ENCODE data around the gene TUBG2. TPM values are rescaled to one million over a fixed set of nuclear protein-coding genes. Genes with fewer than 3 reads are reported as not detected.

The TUBG2 gene
- total and polyA plus RNA-seq, 2 of the 8 experiments (the other 6 are each of a cell fraction or from before 2014, with no cell fraction given): 14.8 to 16.6 TPM

DNA sequence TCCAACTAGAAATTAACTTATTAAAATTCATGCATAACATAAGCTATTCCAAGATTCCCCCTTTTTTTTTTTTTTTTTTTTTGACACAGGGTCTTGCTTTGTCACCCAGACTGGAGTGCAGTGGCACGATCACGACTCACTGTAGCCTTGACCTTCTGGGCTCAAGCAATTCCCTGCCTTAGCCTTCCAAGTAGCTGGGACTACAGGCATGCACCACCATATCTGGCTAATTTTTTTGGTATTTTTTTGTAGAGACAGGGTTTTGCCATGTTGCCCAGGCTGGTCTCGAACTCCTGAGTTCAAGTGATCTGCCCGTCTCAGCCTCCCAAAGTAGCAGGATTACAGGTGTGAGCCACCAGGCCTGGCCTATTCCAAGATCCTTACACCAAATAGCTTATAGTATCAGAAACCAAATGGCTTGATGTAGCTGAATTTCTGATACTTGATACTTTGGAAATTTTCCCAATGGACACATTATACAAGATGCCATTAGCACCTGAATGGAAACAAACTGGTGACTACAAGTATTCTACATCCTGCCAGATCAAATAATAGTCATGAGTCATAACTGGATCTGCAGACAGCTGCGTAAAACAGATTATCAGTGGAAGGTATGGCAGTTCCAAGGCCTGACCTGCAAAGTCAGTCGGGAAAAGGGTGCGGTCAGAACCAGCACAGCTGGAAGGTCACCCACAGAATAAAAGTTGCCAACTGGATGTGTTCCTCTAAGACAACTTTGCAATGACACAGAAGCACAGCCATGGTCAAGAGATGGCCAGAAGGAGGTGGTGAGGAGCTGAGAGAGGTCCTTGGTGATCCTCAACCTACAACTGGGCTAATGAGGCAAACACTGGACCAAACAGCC is 35.1 kb upstream of the TUBG2 start:
- Histone ChIP-seq H3K18ac (ENCODE audit: extremely low read depth, low read length) (no peak overlapping the region), H3K4me1 (replicated peaks in 1 of 4; ENCODE audit: control insufficient read depth in 3 of 4, insufficient read depth in 4 of 4, low read length in 3 of 4) (peaks cover 0 to under 1% (median 0%) of the 10 kb centered on the region in 4 experiments; a peak in 1 of 7 replicates), H3K23ac (ENCODE audit: insufficient read length) (no peak overlapping the region), H2BK120ac (replicated peaks; ENCODE audit: low read depth, low read length) (no peak overlapping the region), H2BK15ac (ENCODE audit: low read length) (no peak overlapping the region), H3K4me3 (ENCODE audit: extremely low read depth in 1 of 4, insufficient read depth in 2 of 4, low read depth in 3 of 4, low read length in 4 of 4) (no peak overlapping the region), H3K4me2 (ENCODE audit: insufficient read depth in 1 of 2, low read depth in 2 of 2, low read length in 2 of 2) (no peak overlapping the region), H2AFZ (ENCODE audit: low read length) (no peak overlapping the region), H2AK5ac (ENCODE audit: low read depth, low read length) (no peak overlapping the region), H3K79me2 (ENCODE audit: control insufficient read depth in 1 of 2, insufficient read depth in 2 of 2, low read length in 2 of 2) (no peaks in the 10 kb centered on the region), H3K79me1 (ENCODE audit: low read depth, low read length) (no peaks in the 10 kb centered on the region), H3K4ac (replicated peaks; ENCODE audit: insufficient read length, low read depth, low read length) (no peak overlapping the region), H4K8ac (ENCODE audit: extremely low read depth, insufficient read depth, low read length) (no peak overlapping the region), H3K14ac (ENCODE audit: insufficient read length) (no peak overlapping the region), H2BK12ac (ENCODE audit: low read depth, low read length) (no peak overlapping the region), H4K20me1 (replicated peaks in 1 of 2; ENCODE audit: control insufficient read depth in 1 of 2, insufficient read depth in 2 of 2, low read length in 2 of 2) (no peaks in the 10 kb centered on the region), H4K5ac (ENCODE audit: insufficient read length, low read depth, low read length) (no peak overlapping the region), H3K9me3 (ENCODE audit: insufficient read depth in 2 of 2, low read depth in 1 of 2, low read length in 1 of 2) (no peaks in the 10 kb centered on the region), H3K23me2 (ENCODE audit: low read depth, low read length) (no peaks in the 10 kb centered on the region), H2BK20ac (ENCODE audit: low read length) (0 out of 2 replicates have a peak overlapping the region, but pooled peaks have one; percentile 32), H3K36me3 (ENCODE audit: control insufficient read depth in 2 of 4, insufficient read depth in 4 of 4, low read length in 3 of 4) (no peaks in the 10 kb centered on the region), H3K56ac (replicated peaks; ENCODE audit: insufficient read length, low read depth, low read length) (no peak overlapping the region), H3K27ac (ENCODE audit: low read depth, low read length) (no peak overlapping the region), H3K9ac (replicated peaks in 1 of 4; ENCODE audit: extremely low read depth in 1 of 4, low read depth in 3 of 4, low read length in 3 of 4) (no peak overlapping the region), H2BK5ac (ENCODE audit: low read depth, low read length) (no peak overlapping the region), H3K27me3 (replicated peaks in 1 of 4; ENCODE audit: control insufficient read depth in 3 of 4, extremely low read depth in 1 of 4, insufficient read depth in 3 of 4, low read length in 3 of 4) (no peaks in the 10 kb centered on the region), H4K91ac (replicated peaks; ENCODE audit: insufficient read length, low read length) (no peak overlapping the region)
- ChIA-PET POLR2A (ENCODE audit: partially characterized antibody) (interaction anchor here (1.3 kb wide), 1 partner anchor 22 kb away, joined by 4 read pairs; no protein-coding TSS in a partner anchor), CTCF (ENCODE audit: partially characterized antibody) (interaction anchor here (0.6 to 1.5 kb wide), 9 partner anchors 10 to 162 kb away, joined by 3 to 4 read pairs (median 3); no protein-coding TSS in a partner anchor)
- WGBS, 2 experiments (ENCODE audit: extremely low coverage in 1 of 2, insufficient coverage in 1 of 2, insufficient read length in 1 of 2, insufficient replicate concordance in 2 of 2, low coverage in 1 of 2, low lambda C conversion rate in 2 of 2, missing lambda C conversion rate in 1 of 2): 92% methylated on average over 6 of the region's 7 CpGs; no CpG with 5 or more reads in 1 of the 2 experiments
- no peak for FAIRE-seq
- TF ChIP-seq CBX5 (IDR thresholded peaks at IDR 0.05; ENCODE audit: low read depth, low read length) (no peak), RAD21 (IDR thresholded peaks at IDR 0.05 in 1 of 2, conservative IDR thresholded peaks at IDR 0.05 in 1 of 2; ENCODE audit: low read depth in 2 of 2, low read length in 2 of 2) (peak; percentile 16 to 33; a peak in 2 of 4 replicates), TAF1 (IDR thresholded peaks at IDR 0.05; ENCODE audit: low read depth, low read length) (no peak), ASH2L (IDR thresholded peaks at IDR 0.05; ENCODE audit: low read length) (no peak), CTCF (IDR thresholded peaks at IDR 0.05; ENCODE audit: control extremely low read depth in 1 of 3, insufficient read depth in 1 of 3, low read depth in 1 of 3, low read length in 3 of 3) (peak in 1 of 3 experiments; percentile 29; a peak in 2 of 4 replicates), BCL11A (IDR thresholded peaks at IDR 0.05; ENCODE audit: low read depth in 2 of 2, low read length in 2 of 2) (no peak), BACH1 (IDR thresholded peaks at IDR 0.05; ENCODE audit: low read length) (no peak), HDAC6 (IDR thresholded peaks at IDR 0.05; ENCODE audit: low read depth, low read length) (no peak), SUZ12 (IDR thresholded peaks at IDR 0.05; ENCODE audit: low read length) (no peak)
- DNase-seq (ENCODE audit: low read depth in 1 of 2, low spot score in 2 of 2): no peak
